Measurements from ENCODE around the gene EIF2D. TPM values are rescaled to one million over a fixed set of nuclear protein-coding genes. Genes with fewer than 3 reads are reported as not detected.
"Not testable (repeated sequence)": the region's sequence is repeated elsewhere in the genome, so short reads cannot be mapped to it uniquely, and the experiment has no call there.

Gene EIF2D
- total RNA-seq, 1 experiment from 2014 or later = 110 TPM

DNA sequence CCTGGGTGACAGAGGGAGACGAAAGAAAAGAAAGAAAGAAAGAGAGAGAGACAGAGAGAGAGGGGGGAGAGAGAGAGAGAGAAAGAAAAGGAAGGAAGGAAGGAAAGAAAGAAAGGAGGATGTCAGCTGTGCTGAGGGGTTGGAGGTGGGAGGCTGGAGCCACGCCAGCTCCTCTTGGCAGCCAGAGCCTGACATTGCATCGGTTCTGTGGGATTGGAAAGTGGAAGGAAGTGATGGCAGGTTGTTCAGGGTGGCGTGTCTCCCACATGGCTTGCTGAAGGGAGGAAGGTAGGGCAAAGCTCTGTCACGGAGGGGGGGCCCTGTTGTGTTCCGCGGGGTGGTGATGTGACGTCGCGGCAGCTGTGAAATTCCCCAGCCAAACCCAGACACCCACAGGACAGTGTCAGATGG is 30.7 kb downstream of the EIF2D start:
- POLR2A ChIA-PET (ENCODE audit: unreplicated experiment) = interaction anchor here (0.6 kb wide), 2 partner anchors 31 to 118 kb away, joined by 3 read pairs; partner anchors contain the start of gene EIF2D
- Histone ChIP-seq H3K4me1 (ENCODE audit: insufficient read depth, low read length) (peaks cover 38% of the 10 kb centered on the region), H2AFZ (ENCODE audit: low read length) (no peak overlapping the region), H3K36me3 (ENCODE audit: low read depth, low read length) (0 out of 2 replicates have a peak, but pooled peaks cover 4% of the 10 kb centered on the region), H3K9ac (ENCODE audit: low read length) (no peak overlapping the region), H3K27ac (ENCODE audit: low read length) (no peak overlapping the region), H4K20me1 (ENCODE audit: low read length) (no peaks in the 10 kb centered on the region), H3K27me3 (ENCODE audit: low read length) (no peaks in the 10 kb centered on the region), H3K79me2 (ENCODE audit: low read length) (no peaks in the 10 kb centered on the region), H3K4me2 (ENCODE audit: low read length) (no peak overlapping the region), H3F3A (ENCODE audit: low read length, unreplicated experiment) (peaks cover 5% of the 10 kb centered on the region), H3K9me3 (ENCODE audit: low read length) (no peaks in the 10 kb centered on the region), H3K4me3 (ENCODE audit: low read length) (no peak overlapping the region), H3K9me2 (replicated peaks; ENCODE audit: low read length) (no peaks in the 10 kb centered on the region)
- CTCF ChIA-PET = interaction anchor here (0.6 kb wide), 1 partner anchor 78 kb away, joined by 4 read pairs; no protein-coding TSS in a partner anchor
- ATAC-seq = no peak
- no TSS peak for BruUV-seq (replicated peaks)
- no peak for DNase-seq
- TF ChIP-seq, protein P1, sequence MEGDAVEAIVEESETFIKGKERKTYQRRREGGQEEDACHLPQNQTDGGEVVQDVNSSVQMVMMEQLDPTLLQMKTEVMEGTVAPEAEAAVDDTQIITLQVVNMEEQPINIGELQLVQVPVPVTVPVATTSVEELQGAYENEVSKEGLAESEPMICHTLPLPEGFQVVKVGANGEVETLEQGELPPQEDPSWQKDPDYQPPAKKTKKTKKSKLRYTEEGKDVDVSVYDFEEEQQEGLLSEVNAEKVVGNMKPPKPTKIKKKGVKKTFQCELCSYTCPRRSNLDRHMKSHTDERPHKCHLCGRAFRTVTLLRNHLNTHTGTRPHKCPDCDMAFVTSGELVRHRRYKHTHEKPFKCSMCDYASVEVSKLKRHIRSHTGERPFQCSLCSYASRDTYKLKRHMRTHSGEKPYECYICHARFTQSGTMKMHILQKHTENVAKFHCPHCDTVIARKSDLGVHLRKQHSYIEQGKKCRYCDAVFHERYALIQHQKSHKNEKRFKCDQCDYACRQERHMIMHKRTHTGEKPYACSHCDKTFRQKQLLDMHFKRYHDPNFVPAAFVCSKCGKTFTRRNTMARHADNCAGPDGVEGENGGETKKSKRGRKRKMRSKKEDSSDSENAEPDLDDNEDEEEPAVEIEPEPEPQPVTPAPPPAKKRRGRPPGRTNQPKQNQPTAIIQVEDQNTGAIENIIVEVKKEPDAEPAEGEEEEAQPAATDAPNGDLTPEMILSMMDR (conservative IDR thresholded peaks at IDR 0.05; ENCODE audit: low read depth, low read length) = no peak
- TF ChIP-seq EZH2 (IDR thresholded peaks at IDR 0.05; ENCODE audit: low read length, unreplicated experiment) (no peak), EZH2phosphoT487 (IDR thresholded peaks at IDR 0.05; ENCODE audit: borderline replicate concordance, low read length) (no peak)
- intact Hi-C loops (cut with micrococcal nuclease) = no loop called here

DNA sequence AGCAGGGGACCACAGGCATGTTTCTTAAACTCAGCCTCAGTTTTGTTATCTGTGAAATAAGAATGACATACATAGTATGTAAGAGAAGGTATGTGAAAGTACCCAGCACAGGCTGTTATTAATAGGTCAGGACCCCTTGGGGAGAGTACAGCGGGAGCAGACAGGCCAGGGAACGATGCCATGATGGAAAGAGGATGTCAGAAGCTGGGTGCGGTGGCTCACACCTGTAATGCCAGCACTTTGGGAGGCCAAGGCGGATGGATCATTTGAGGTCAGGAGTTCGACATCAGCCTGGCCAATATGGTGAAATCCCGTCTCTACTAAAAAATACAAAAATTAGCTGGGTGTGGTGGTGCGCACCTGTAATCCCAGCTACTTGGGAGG is 31.2 kb downstream of the EIF2D start:
- H3K4me1 ChIP-seq (ENCODE audit: insufficient read depth, low read length) = peaks cover 34% of the 10 kb centered on the region
- H2AFZ ChIP-seq (ENCODE audit: low read length); H3K4me2 ChIP-seq (ENCODE audit: low read length); H3K27me3 ChIP-seq (ENCODE audit: low read length); H3K36me3 ChIP-seq (ENCODE audit: low read depth, low read length); H3K9ac ChIP-seq (ENCODE audit: low read length); ATAC-seq; H3K9me3 ChIP-seq (ENCODE audit: low read length); BruUV-seq (replicated peaks); H3K4me3 ChIP-seq (ENCODE audit: low read length); H3F3A ChIP-seq (ENCODE audit: low read length, unreplicated experiment); H3K79me2 ChIP-seq (ENCODE audit: low read length); H3K27ac ChIP-seq (ENCODE audit: low read length); intact Hi-C loops (cut with micrococcal nuclease); DNase-seq; H4K20me1 ChIP-seq (ENCODE audit: low read length); H3K9me2 ChIP-seq (replicated peaks; ENCODE audit: low read length): not testable (repeated sequence)
- CTCF ChIA-PET = interaction anchor here (0.6 kb wide), 1 partner anchor 78 kb away, joined by 4 read pairs; no protein-coding TSS in a partner anchor
- POLR2A ChIA-PET (ENCODE audit: unreplicated experiment) = interaction anchor here (0.6 kb wide), 1 partner anchor 31 kb away, joined by 3 read pairs; the partner anchor contains the start of gene EIF2D

DNA sequence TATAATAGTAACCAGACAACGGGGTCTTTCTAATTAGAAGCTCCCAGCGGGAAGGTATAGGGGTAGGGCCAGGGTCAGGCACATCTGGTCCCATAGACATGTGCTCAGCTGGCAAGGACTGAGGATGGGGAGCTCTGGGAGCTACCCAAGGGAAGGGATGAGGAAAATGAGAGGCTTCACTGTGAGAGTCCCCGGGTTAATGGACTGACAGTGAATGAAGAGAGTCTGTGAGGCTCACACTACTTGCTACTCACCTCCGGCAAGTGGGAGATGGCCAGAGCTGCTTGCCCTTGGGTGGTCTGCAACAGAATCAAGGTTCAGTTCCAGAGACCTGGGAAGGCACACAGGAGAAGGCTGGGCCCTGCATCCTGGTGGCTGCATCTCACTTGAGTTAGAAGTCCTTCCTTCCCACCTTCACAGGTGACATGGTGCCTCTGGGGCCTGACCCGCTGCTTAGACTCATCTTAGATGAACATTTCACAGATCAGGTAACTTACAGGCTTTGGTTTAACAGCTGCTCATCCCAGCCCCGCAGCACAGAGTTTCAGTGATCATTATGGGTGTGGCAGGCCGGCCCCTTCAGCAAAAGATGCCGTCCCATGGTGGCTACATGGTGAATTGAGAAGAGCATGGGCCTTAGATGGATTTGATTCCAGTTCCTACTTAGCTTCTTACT is 31.7 kb downstream of the EIF2D start:
- Histone ChIP-seq H3F3A (ENCODE audit: low read length, unreplicated experiment) (peaks cover 3% of the 10 kb centered on the region), H3K27ac (ENCODE audit: low read length) (peak overlapping the region; percentile 40), H3K27me3 (ENCODE audit: low read length) (no peaks in the 10 kb centered on the region), H3K9me3 (ENCODE audit: low read length) (no peaks in the 10 kb centered on the region), H3K4me1 (ENCODE audit: insufficient read depth, low read length) (peaks cover 28% of the 10 kb centered on the region), H3K4me3 (ENCODE audit: low read length) (no peak overlapping the region), H3K9me2 (replicated peaks; ENCODE audit: low read length) (no peaks in the 10 kb centered on the region), H4K20me1 (ENCODE audit: low read length) (no peaks in the 10 kb centered on the region), H3K36me3 (ENCODE audit: low read depth, low read length) (no peaks in the 10 kb centered on the region), H2AFZ (ENCODE audit: low read length) (no peak overlapping the region), H3K79me2 (ENCODE audit: low read length) (no peaks in the 10 kb centered on the region), H3K4me2 (ENCODE audit: low read length) (peak overlapping the region; percentile 14), H3K9ac (ENCODE audit: low read length) (no peak overlapping the region)
- ATAC-seq = no peak
- BruUV-seq (replicated peaks) = no TSS peak
- POLR2A ChIA-PET (ENCODE audit: unreplicated experiment) = no interaction called here
- DNase-seq = no peak
- CTCF ChIA-PET = no interaction called here
- intact Hi-C loops (cut with micrococcal nuclease) = no loop called here
- TF ChIP-seq, protein P1 (conservative IDR thresholded peaks at IDR 0.05; ENCODE audit: low read depth, low read length) = no peak
- TF ChIP-seq EZH2 (IDR thresholded peaks at IDR 0.05; ENCODE audit: low read length, unreplicated experiment) (no peak), EZH2phosphoT487 (IDR thresholded peaks at IDR 0.05; ENCODE audit: borderline replicate concordance, low read length) (no peak)

Measured in PC-3 (cell line).